AG04450 (cell line): ENCODE results near the gene GJA10. TPM values are rescaled to one million over a fixed set of nuclear protein-coding genes. Genes with fewer than 3 reads are reported as not detected.
A peak's percentile ranks its signal among the peaks of the same experiment; 100 is the strongest.

Experiments
- CTCF ChIA-PET: fragments of 300-600, 350-600 bp; formaldehyde crosslinking; extraction: SDS; loops from one replicate; lab custom pipeline; 2022; ENCODE audit warnings: antibody characterized with exemption, inconsistent platforms; lab: Charles Lee
- POLR2A ChIA-PET: fragments of 350-600 bp; formaldehyde crosslinking; extraction: SDS; loops from one replicate; lab custom pipeline; 2021; ENCODE audit warnings: antibody characterized with exemption, inconsistent platforms; lab: Yijun Ruan, JAX
- DNase-seq: peaks from one replicate; pipeline ENCODE4 v3.0.0-alpha.2; 2011; ENCODE audit warnings: low read depth, low spot score
- H3K27ac ChIP-seq: one replicate; pipeline ENCODE4 v1.5.1; 2012; ENCODE audit warnings: low read depth, low read length, control low read depth
- H3K27me3 ChIP-seq: one replicate; pipeline ENCODE4 v1.6.0; 2012; ENCODE audit warnings: low read length; ENCODE audit not compliant: control insufficient read depth, insufficient read depth
- H3K4me3 ChIP-seq: 2 replicates; pipeline ENCODE4 v1.5.1; 2011; ENCODE audit warnings: mild to moderate bottlenecking, low read depth, low read length, control low read depth
- H3K9me3 ChIP-seq: 2 replicates; pipeline ENCODE4 v1.5.1; 2012; ENCODE audit warnings: low read length; ENCODE audit not compliant: control insufficient read depth, insufficient read depth
- CTCF ChIP-seq: IDR thresholded peaks from 2 replicates; pipeline ENCODE4 v1.5.1; 2011; ENCODE audit warnings: low read depth, low read length, control low read depth, inconsistent platforms
- polyA plus RNA-seq: library from polyadenylated mRNA; depleted of rRNA; stranded (reverse); fragments of >200 nt; gene quantifications from 2 replicates; pipeline ENCODE4 v1.2.3, GENCODE V29; 2011

GJA10 gene
- polyA plus RNA-seq, 1 experiment, result not detected

GRCh38 chr6:89940225-89941027, 46.2 kb downstream of the GJA10 start:
- peak; percentile 77 for DNase-seq
- CTCF ChIA-PET, result interaction anchor here (0.5 to 8.4 kb wide), 123 partner anchors 9 to 609 kb away, joined by 3 to 272 read pairs (median 5); partner anchors contain the start of gene BACH2
- Histone ChIP-seq H3K9me3 (no peaks in the 10 kb centered on the region), H3K27me3 (no peaks in the 10 kb centered on the region), H3K27ac (no peak overlapping the region), H3K4me3 (no peak overlapping the region)
- POLR2A ChIA-PET, result interaction anchor here (0.6 to 1.2 kb wide), 5 partner anchors 57 to 539 kb away, joined by 3 to 7 read pairs (median 4); partner anchors contain the start of gene BACH2
- peak; percentile 81 for TF ChIP-seq CTCF

GRCh38 chr6:89941031-89941762, 46.9 kb downstream of the GJA10 start:
- POLR2A ChIA-PET, result interaction anchor here (0.6 to 1.2 kb wide), 4 partner anchors 57 to 538 kb away, joined by 3 to 7 read pairs (median 4); partner anchors contain the start of gene BACH2
- CTCF ChIA-PET, result interaction anchor here (0.5 to 8.4 kb wide), 114 partner anchors 8 to 609 kb away, joined by 3 to 272 read pairs (median 5); partner anchors contain the start of gene BACH2
- DNase-seq, result no peak
- H3K27me3 ChIP-seq, result no peaks in the 10 kb centered on the region
- no peaks in the 10 kb centered on the region for H3K9me3 ChIP-seq
- H3K27ac ChIP-seq, result peak overlapping the region; percentile 0
- no peak for TF ChIP-seq CTCF
- H3K4me3 ChIP-seq, result no peak overlapping the region

- Histone ChIP-seq H3K27me3 (no peaks in the 10 kb centered on the region), H3K4me3 (no peak overlapping the region), H3K9me3 (no peaks in the 10 kb centered on the region), H3K27ac (no peak overlapping the region)
- no peak for DNase-seq
- CTCF ChIA-PET, result interaction anchor here (1.7 to 8.4 kb wide), 9 partner anchors 11 to 535 kb away, joined by 5 to 272 read pairs (median 15); partner anchors contain the start of gene BACH2
- POLR2A ChIA-PET, result no interaction called here
- TF ChIP-seq CTCF, result no peak
Measured at GRCh38 chr6:89941763-89942497, 47.7 kb downstream of the GJA10 start.

- Histone ChIP-seq H3K27ac (no peak overlapping the region), H3K4me3 (no peak overlapping the region), H3K9me3 (no peaks in the 10 kb centered on the region), H3K27me3 (no peaks in the 10 kb centered on the region)
- DNase-seq, result no peak
- POLR2A ChIA-PET, result no interaction called here
- CTCF ChIA-PET, result interaction anchor here (1.4 to 8.4 kb wide), 2 partner anchors 9 to 534 kb away, joined by 3 to 272 read pairs; no protein-coding TSS in a partner anchor
- TF ChIP-seq CTCF, result no peak
Measured at GRCh38 chr6:89942601-89943000, 48.3 kb downstream of the GJA10 start.
